ENCODE results near the gene CARHSP1.

DNA sequence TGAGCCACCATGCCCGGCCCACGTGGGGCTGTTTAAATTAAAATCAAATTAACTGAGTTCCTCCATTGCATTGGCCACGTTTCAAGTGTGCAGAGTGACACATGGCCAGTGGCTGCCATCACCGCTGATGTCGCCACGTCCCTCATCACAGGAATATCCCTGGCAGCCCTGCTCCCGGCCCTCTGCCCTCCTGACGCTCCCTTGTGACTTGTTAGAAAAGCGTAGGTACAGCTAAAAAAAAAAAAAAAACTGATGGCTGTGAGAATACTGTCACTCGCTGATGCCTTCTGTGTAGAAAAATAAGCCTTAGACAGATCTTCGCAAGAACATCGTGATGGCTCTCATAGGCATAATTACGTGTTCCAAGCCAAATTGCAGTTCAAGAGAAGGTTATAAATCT lies 21.7 kb downstream of the CARHSP1 start:
- TF ChIP-seq, protein P1, sequence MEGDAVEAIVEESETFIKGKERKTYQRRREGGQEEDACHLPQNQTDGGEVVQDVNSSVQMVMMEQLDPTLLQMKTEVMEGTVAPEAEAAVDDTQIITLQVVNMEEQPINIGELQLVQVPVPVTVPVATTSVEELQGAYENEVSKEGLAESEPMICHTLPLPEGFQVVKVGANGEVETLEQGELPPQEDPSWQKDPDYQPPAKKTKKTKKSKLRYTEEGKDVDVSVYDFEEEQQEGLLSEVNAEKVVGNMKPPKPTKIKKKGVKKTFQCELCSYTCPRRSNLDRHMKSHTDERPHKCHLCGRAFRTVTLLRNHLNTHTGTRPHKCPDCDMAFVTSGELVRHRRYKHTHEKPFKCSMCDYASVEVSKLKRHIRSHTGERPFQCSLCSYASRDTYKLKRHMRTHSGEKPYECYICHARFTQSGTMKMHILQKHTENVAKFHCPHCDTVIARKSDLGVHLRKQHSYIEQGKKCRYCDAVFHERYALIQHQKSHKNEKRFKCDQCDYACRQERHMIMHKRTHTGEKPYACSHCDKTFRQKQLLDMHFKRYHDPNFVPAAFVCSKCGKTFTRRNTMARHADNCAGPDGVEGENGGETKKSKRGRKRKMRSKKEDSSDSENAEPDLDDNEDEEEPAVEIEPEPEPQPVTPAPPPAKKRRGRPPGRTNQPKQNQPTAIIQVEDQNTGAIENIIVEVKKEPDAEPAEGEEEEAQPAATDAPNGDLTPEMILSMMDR (IDR thresholded peaks at IDR 0.05; ENCODE audit: insufficient read depth, low read depth, low read length), result no peak
- TF ChIP-seq EZH2 (IDR thresholded peaks at IDR 0.05; ENCODE audit: insufficient read depth, low read length), result no peak
